H1 (cell line): ENCODE results near the gene GALNT2. TPM values are rescaled to one million over a fixed set of nuclear protein-coding genes. Genes with fewer than 3 reads are reported as not detected.

ENCODE experiments used
- CREB1 ChIP-seq: IDR thresholded peaks from 2 replicates; pipeline ENCODE4 v1.6.1; 2012; ENCODE audit warnings: inconsistent platforms
- GABPA ChIP-seq: IDR thresholded peaks from 2 replicates; pipeline ENCODE4 v1.6.1; 2011; ENCODE audit warnings: mild to moderate bottlenecking, low read length, moderate library complexity, borderline replicate concordance; ENCODE audit not compliant: insufficient read depth
- HDAC6 ChIP-seq: IDR thresholded peaks from one replicate; pipeline ENCODE4 v1.7.1; 2012; ENCODE audit warnings: low read depth, mild to moderate bottlenecking, inconsistent platforms, low read length, moderate library complexity
- JUND ChIP-seq: IDR thresholded peaks from 2 replicates; pipeline ENCODE4 v1.6.1; 2011; ENCODE audit warnings: mild to moderate bottlenecking, improper control_type of control experiment, low read length
- SIRT6 ChIP-seq: IDR thresholded peaks from one replicate; pipeline ENCODE4 v1.7.1; 2012; ENCODE audit warnings: low read length, inconsistent platforms
- polyA plus RNA-seq, 7 experiments: library from polyadenylated mRNA; depleted of rRNA in 3 of 7; stranded (reverse) in 5 of 7; unstranded in 2 of 7; fragments of >200 nt in 5 of 7; fragments of 200-250 nt in 2 of 7; gene quantifications; 1 replicate in 5 of 7; 2 replicates in 1 of 7; 4 replicates in 1 of 7; pipeline versions ENCODE4 v1.2.1 to v1.2.3, GENCODE V29; 2011 to 2013; ENCODE audit warnings: missing spikeins in 2 of 7, mixed read lengths in 2 of 7
- total RNA-seq: library from RNA; stranded (reverse); fragmentation: NEBNext Ultra II Directional; extraction: Animal tissue kit (Norgen Biotek cat#: 25700); gene quantifications from 2 replicates; pipeline ENCODE4 v1.2.1, GENCODE V29; 2021

Gene GALNT2
- total and polyA plus RNA-seq, 2 of the 8 experiments (the other 6 are each of a cell fraction or from before 2014, with no cell fraction given), result 34.5 to 75.3 TPM

DNA sequence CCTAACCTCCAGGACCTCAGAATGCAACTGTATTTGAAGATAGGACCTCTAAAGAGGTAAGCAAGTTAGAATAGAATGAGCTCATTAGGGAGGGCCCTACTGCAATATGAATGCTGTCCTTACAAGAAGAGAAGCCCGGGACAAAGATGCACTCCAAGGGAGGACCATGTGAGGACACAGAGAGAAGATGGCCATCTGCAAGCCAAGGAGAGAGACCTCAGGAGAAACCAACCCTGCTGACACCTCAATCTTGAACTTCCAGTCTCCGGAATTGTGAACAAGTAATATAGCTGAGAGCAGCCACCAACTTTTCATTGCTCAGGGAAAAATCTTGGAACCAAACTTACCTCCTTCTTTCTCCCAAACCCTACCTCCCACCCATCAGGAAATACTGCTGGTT, 15.0 kb upstream of the GALNT2 start (continued):
- no peak for TF ChIP-seq HDAC6
- no peak for TF ChIP-seq JUND
- TF ChIP-seq CREB1, result no peak
- TF ChIP-seq GABPA, result no peak
- TF ChIP-seq SIRT6, result no peak
